ENCODE measurements around the gene CPA5. TPM values are rescaled to one million over a fixed set of nuclear protein-coding genes. Genes with fewer than 3 reads are reported as not detected.
"Not testable (repeated sequence)": the region's sequence is repeated elsewhere in the genome, so short reads cannot be mapped to it uniquely, and the experiment has no call there.

CPA5 gene
- total and polyA plus RNA-seq, 2 donors (not counting 3 experiments of a cell fraction or from before 2014, with no cell fraction given) = not detected

DNA sequence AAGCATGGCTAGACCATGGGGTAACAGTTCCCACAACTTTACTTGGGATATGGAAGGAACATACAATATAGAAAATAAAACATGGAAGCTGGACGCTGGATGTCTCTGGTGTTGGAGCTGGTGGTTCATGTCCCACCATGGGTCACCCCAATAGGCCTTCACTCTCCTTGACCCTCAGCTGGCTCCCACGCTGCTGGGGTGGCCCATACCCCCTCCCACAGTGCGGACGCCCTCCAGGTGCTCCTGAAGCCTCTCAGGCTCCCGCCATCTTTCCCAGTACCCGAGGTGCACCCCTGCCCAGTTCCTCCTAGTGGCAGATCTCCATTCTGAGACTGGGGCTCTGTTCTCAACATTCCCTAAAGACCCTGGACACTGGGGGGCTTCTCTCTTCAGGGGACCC, 29.9 kb downstream of the CPA5 start:
- FAIRE-seq (no peak), DNase-seq (ENCODE audit: low read depth, low spot score) (no peak)
- no peak overlapping the region for H3K9ac ChIP-seq (replicated peaks; ENCODE audit: extremely low read depth, insufficient read depth, low read length)
- ChIA-PET POLR2A (no interaction called here), CTCF (no interaction called here)
- H3K4me3 ChIP-seq (replicated peaks in 1 of 3; ENCODE audit: insufficient read depth in 1 of 3, low read depth in 1 of 3, low read length in 3 of 3) = no peak overlapping the region
- H3K79me2 ChIP-seq (ENCODE audit: control insufficient read depth, insufficient read depth, low read length) = no peaks in the 10 kb centered on the region
- H3K4me1 ChIP-seq (ENCODE audit: control insufficient read depth, extremely low read depth, insufficient read depth, low read length) = peaks cover 22% of the 10 kb centered on the region
- peak overlapping the region; percentile 95 for H3K27ac ChIP-seq (ENCODE audit: insufficient read depth, low read depth, low read length)
- H3K9me1 ChIP-seq (replicated peaks; ENCODE audit: control insufficient read depth, extremely low read depth, insufficient read depth, low read length) = no peaks in the 10 kb centered on the region
- no peaks in the 10 kb centered on the region for H4K20me1 ChIP-seq (replicated peaks; ENCODE audit: control insufficient read depth, extremely low read depth, insufficient read depth, low read length)
- TF ChIP-seq GATA2 (IDR thresholded peaks at IDR 0.05; ENCODE audit: insufficient read depth, insufficient read length, low read depth, low read length) (no peak), MYC (IDR thresholded peaks at IDR 0.05; ENCODE audit: low read depth, low read length) (no peak), POLR2AphosphoS5 (IDR thresholded peaks at IDR 0.05; ENCODE audit: insufficient read depth, low read depth, low read length) (no peak), POLR2A (IDR thresholded peaks at IDR 0.05; ENCODE audit: low read depth, low read length) (no peak), MAX (IDR thresholded peaks at IDR 0.05; ENCODE audit: insufficient read depth, insufficient read length) (no peak), EZH2 (IDR thresholded peaks at IDR 0.05; ENCODE audit: borderline replicate concordance, low read depth, low read length, severe bottlenecking) (no peak), FOS (IDR thresholded peaks at IDR 0.05; ENCODE audit: borderline replicate concordance, insufficient read depth, low read length) (no peak), JUN (IDR thresholded peaks at IDR 0.05; ENCODE audit: borderline replicate concordance, insufficient read depth, insufficient read length, low read depth) (no peak), CTCF (IDR thresholded peaks at IDR 0.05; ENCODE audit: extremely low read depth in 1 of 2, insufficient read depth in 1 of 2, low read depth in 1 of 2, low read length in 2 of 2) (no peak)
- peak overlapping the region; percentile 88 for H2AFZ ChIP-seq (ENCODE audit: low read depth, low read length)
- H3K36me3 ChIP-seq (ENCODE audit: control insufficient read depth in 2 of 2, extremely low read depth in 1 of 2, insufficient read depth in 2 of 2, low read length in 2 of 2) = no peaks in the 10 kb centered on the region
- no peaks in the 10 kb centered on the region for H3K9me3 ChIP-seq (replicated peaks; ENCODE audit: control insufficient read depth, insufficient read depth, low read length)
- no peak overlapping the region for H3K4me2 ChIP-seq (ENCODE audit: insufficient read depth, low read length)
- intact Hi-C loops (cut with micrococcal nuclease) = no loop called here
- H3K27me3 ChIP-seq (ENCODE audit: control insufficient read depth in 2 of 2, insufficient read depth in 2 of 2, low read length in 2 of 2) = no peaks in the 10 kb centered on the region
- BruUV-seq (replicated peaks) = no TSS peak
- dilution Hi-C loops (cut with MboI; ENCODE audit: extremely low pct_ligation_motif_present, low sequenced_read_pairs) = no loop called here

DNA sequence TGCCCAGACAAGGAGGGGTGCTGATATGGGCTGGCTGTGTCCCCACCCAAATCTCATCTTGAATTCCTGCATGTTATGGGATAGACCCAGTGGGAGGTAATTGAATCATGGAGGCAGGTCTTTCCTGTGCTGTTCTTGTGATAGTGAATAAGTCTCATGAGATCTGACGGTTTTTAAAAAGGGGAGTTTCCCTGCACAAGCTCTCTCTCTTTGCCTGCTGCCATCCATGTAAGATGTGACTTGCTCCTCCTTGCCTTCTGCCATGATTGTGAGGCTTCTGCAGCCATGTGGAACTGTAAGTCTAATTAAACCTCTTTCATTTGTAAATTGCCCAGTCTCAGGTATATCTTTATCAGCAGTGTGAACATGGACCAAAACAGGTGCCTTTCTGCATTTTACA, 31.8 kb downstream of the CPA5 start:
- H3K36me3 ChIP-seq (ENCODE audit: control insufficient read depth in 2 of 2, extremely low read depth in 1 of 2, insufficient read depth in 2 of 2, low read length in 2 of 2); H4K20me1 ChIP-seq (replicated peaks; ENCODE audit: control insufficient read depth, extremely low read depth, insufficient read depth, low read length); intact Hi-C loops (cut with micrococcal nuclease); H3K9me1 ChIP-seq (replicated peaks; ENCODE audit: control insufficient read depth, extremely low read depth, insufficient read depth, low read length); H3K27ac ChIP-seq (ENCODE audit: insufficient read depth, low read depth, low read length); H3K27me3 ChIP-seq (ENCODE audit: control insufficient read depth in 2 of 2, insufficient read depth in 2 of 2, low read length in 2 of 2); POLR2A ChIA-PET; H3K4me3 ChIP-seq (replicated peaks in 1 of 3; ENCODE audit: insufficient read depth in 1 of 3, low read depth in 1 of 3, low read length in 3 of 3); H2AFZ ChIP-seq (ENCODE audit: low read depth, low read length); BruUV-seq (replicated peaks); H3K9me3 ChIP-seq (replicated peaks; ENCODE audit: control insufficient read depth, insufficient read depth, low read length); H3K79me2 ChIP-seq (ENCODE audit: control insufficient read depth, insufficient read depth, low read length); H3K4me2 ChIP-seq (ENCODE audit: insufficient read depth, low read length); H3K9ac ChIP-seq (replicated peaks; ENCODE audit: extremely low read depth, insufficient read depth, low read length); CTCF ChIA-PET; dilution Hi-C loops (cut with MboI; ENCODE audit: extremely low pct_ligation_motif_present, low sequenced_read_pairs); DNase-seq (ENCODE audit: low read depth, low spot score); FAIRE-seq: not testable (repeated sequence)
- H3K4me1 ChIP-seq (ENCODE audit: control insufficient read depth, extremely low read depth, insufficient read depth, low read length) = peaks cover 18% of the 10 kb centered on the region
